Lung microvascular endothelial cell (primary cell): ENCODE measurements around the gene SUB1. TPM values are rescaled to one million over a fixed set of nuclear protein-coding genes. Genes with fewer than 3 reads are reported as not detected.
"Not testable (repeated sequence)": the region's sequence is repeated elsewhere in the genome, so short reads cannot be mapped to it uniquely, and the experiment has no call there.

Experiments
- DNase-seq, 2 donors: peaks; one replicate each; pipeline versions ENCODE4 v3.0.0 to v3.0.0-alpha.2; 2010; ENCODE audit warnings: low read depth in 2 of 2
- total RNA-seq: library from RNA; depleted of rRNA; stranded (reverse); fragments of >200 nt; gene quantifications from 2 replicates; pipeline ENCODE4 v1.2.1, GENCODE V29; 2014

Gene SUB1
- total RNA-seq, 1 donor from 2014 or later, result 62.7 TPM

DNA sequence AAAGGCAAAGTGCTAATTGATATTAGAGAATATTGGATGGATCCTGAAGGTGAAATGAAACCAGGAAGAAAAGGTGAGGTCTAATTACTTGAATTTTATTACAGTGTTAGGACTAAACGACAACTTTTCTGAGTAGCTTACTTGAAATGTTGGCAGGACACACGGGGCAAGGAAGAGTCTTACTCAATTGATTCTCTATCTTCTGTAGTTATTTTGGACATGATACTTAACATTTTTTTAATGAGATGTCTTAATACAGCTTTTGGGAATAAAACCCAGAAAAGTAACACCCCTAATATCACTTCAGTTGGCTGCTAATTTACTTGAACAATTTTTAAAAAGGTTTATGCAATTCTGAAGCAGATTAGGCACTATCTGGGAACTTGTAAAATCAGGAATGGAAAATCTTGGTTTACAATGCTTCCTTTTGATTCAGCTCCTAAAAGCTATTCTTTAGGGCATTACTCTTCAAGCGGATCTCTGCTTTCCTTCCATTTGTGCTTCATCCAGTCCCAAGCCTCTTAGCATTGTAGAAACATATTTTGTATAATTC, 13.7 kb downstream of the SUB1 start:
- DNase-seq, result no peak

DNA sequence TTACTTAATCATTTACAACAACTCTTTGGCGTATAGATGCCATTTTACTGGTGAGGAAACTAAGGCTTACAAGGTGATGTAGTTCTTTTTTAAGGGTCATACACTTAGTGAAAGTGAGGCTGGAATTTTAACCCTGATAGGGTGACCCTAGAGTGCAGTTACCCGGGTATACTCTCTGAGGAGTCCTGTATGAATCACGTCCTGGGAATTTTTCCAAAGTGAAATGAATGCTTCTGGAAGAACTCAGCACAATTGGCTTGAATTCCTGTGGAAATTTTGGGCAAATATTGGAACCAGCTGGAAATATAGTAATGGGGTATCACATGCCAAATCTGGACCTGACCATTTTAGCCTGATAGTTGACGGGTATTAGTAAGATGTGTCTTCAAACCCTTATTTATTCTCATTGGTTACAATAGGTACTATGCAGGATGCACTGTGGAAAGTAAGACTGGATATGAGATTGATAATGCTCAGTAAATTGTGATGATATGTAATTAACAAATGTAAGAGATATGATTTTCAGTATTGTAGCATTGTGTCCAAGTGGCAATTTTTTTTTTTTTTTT, 14.8 kb downstream of the SUB1 start:
- peak; percentile 30 to 74 for DNase-seq

DNA sequence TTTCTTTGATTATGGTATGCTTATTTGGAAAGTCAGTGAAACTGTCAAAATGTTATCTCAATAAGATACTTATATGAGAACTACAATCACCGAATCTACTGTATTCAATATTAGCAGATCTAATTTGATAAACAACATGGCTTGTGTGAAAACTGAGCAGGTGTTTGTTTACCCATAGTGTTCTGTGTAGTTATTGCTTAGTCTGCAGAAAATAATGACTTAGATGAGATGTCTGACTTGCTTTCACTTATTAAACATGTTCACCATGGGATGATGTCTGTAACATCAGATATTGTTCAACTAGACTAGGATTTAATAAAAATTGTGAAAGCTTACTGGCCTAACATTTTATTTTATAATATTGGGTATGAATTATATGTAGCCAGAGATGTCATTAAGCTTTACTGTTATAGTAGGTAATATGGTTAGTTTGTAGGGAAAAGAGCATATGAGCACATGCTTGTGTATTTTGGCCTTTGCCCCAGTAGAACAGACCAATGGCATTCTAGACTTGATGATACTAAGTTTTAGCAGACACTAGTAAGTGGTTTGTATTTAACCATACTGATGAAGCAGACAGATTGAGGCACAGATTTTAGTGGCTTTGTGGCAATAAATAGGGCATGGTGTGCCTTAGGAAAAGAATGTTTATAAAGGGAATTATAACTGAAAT, 16.4 kb downstream of the SUB1 start:
- DNase-seq, result no peak

DNA sequence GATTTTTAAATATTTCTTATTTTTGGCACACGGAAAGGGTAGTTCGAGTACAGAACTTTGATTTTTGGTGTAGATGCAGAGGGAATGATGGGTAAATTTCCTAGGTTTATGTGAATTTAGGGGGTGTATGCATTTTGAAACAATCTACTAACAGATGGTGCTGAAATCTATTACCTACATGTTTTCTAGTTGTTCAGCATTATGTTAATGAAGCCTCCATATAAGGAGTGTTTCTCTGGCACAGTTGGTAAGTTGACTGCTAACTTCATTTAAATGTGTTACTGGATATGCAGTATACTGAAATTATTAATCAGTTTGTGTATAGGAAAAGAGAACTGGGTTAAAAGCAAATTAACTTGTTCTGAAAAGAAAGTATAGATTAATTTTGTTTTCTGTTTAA, 17.5 kb downstream of the SUB1 start:
- no peak for DNase-seq

DNA sequence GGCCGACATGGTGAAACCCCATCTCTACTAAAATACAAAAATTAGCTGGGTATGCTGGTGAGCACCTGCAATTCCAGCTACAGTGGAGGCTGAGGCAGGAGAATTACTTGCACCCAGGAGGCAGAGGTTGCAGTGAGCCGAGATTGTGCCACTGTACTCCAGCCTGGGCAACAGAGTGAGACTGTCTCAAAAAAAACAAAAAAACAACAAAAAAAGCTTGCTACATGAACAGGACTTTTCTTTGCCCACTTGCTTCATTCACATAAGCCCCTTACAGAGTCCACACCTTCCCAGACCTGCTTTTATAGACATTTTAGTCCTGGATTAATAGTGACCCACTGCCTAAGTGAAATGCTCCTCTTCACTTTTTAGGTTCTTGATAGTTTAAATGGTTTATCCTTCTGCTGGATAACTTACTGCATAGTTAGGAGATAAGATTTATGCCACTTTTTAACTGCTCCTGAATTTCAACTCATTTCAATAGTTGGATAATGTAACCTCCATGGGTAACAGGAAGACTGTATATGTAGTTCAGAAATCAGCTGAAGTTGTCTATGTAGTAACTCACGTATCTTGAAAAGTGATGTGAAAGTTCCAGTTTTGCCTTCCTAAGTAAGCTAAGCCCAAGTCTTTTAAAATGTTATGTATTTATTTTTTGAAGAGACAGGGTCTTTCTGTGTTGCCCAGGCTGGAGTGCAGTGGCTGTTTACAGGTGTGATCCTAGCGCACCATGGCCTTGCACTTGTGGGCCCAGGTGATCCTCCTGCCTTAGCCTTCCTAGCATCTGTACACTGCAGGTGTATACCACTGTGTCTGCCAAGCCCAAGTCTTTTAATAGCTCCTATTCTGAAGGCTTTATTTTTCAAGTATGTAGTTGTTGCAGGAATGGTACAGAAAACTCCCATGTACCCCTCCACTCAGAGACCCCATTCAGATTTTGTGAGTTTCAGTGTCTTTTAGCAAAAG, 19.7 kb downstream of the SUB1 start:
- DNase-seq, result no peak

DNA sequence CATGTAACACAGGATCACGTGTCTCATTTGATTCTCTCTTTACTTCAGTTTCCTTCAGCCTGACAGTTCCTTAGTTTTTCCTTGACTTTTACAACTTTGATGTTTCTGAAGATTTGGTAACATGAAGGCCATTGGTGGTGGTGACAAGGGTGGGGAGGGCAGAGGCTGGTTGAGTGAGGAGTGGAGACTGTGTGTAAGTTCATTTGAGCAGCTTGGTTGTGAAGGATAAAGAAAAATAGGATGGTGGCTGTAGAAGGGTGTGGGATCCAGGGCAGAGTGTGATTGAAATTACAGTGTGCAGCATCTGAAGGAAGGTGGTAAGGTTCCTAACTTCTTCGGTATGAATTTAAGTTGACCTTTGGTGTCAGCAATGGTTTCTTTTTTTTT, 20.4 kb downstream of the SUB1 start:
- no peak for DNase-seq

DNA sequence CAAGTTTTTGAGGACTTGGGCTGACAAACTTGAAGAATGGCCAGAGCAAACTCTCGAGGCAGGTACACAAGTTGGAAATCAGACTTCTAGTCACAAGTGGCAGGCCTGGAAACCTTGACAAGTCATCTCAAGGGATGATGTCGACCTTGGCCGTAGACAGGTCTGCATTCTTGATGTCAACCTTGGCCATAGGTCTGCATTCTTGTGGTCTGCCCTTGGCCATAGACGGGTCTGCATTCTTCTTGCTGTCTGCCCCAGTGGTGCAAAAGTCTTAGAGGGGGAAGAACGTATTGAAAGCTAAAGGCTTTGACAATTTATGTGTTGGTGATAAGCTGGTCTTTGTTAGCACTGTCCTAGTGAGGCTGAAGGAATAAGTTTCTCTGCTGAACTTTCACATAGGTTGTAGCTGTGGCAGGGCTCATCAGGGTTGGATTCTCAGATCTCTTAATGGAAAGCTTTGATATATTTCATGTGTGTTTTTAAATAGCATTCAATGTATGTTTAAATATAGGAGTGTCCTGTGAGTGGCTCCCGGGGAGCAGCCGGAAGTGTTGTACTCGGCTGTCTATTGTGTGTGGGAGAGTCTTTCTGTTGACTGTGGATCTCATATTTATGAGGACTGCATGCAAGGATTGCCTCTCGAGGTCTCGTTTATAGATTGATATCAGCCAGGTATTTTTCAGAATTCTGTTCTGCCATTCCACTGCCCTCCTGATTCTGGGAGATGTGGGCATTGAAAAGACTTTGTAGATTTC, 27.0 kb downstream of the SUB1 start:
- peak in 1 of 2 donors; percentile 19 for DNase-seq

DNA sequence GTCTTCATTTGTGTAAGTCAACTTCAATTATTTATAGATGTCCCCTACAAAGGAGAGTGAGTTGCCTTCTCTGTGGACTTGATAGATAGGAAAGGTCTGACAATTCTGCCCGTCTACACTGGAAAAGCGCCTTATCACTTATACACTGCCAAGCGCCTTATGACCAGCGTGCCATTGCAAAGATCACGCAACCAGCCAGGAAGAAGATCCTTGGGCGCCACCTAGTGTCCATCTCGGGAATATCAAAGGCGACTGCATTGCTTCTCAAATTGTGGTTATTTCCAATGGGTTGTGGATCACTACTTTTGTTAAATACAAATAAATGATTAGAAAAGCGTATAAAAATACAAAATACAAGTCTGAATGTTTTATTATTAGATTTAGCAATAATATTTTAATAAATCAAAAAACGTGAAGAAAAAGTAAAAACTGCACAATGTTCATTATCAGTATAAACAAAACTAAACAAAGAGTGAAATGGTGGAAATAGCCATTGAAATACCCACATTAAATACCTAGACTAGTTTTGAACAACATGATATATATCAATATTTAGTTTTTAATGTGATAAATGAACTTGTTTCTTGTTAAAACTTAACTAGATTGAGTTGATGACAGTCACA, 27.8 kb downstream of the SUB1 start:
- DNase-seq, result peak; percentile 79 to 82

DNA sequence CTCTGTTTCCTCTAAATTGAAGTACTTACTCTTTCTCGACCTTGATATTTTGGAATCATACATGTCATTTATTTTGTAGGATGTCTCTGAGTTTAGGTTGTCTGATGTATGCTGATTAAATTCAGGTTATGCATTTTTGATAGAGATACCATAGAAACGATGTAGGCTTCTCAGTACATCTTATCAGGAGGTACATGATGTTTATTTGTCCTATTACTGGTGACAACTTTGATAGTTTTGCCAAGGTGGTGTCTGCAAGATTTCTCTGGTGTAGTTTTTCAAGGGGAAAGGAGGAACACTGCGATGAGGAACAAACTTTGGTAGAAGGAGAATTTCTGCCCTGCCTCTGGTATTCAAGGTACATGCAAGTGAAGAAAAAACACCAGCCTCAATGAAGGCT, 29.9 kb downstream of the SUB1 start:
- DNase-seq, result no peak

DNA sequence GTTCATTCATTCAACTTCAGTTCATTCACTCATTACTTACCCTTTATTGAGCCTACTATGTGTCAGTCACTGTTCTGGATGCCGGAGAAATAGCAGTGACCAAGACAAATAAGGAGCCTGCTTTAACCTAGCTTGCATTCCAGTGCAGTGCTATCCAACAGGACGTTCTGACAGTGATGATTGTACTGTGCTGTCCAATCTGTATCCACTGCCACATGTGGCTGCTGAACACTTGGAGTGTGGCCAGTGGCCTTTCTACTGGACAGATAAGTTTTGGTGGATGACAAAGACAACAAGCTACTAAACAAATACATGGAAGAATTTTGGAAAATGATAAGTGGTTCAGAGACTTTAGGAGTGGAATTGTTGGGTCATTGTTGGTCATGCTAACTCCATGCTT, 33.6 kb downstream of the SUB1 start:
- DNase-seq, result no peak

DNA sequence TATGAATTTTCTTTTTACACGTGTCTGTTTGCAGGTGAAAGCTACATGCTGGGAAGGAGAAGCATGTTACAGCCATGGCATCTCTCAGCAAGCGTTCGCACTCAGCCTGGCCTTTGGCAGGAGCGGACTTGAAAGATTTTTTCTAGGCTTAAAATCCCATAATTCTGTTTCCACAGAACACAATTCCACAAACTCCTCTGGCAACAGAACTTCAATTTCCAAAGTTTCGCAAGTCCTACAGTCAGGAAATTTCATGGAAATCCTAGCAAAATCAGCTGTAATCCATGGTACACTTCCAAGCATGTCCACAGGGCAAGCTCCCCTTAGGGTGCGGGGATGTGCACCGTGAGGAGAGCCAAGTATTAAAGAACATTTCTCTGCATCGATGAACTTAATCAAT, 35.9 kb downstream of the SUB1 start:
- DNase-seq, result no peak

DNA sequence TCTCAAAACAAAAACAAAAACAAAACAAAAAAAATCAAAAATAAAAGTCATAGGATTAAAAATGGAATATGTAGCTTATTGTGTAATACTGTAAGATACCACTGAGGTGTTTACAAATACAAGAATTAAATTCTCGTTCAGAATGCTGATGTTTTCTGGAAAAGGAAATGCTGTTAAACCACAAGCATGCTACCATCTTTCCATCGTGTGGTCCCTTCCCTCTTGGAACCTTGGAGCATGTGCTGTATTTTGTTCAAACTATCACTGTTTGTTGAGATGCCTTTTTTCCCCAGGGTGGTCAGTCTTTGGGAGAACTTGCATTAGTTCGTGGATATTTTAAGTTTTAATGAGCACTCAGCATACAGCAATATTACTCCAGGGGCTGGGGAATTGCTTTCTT, 39.7 kb downstream of the SUB1 start:
- no peak for DNase-seq

DNA sequence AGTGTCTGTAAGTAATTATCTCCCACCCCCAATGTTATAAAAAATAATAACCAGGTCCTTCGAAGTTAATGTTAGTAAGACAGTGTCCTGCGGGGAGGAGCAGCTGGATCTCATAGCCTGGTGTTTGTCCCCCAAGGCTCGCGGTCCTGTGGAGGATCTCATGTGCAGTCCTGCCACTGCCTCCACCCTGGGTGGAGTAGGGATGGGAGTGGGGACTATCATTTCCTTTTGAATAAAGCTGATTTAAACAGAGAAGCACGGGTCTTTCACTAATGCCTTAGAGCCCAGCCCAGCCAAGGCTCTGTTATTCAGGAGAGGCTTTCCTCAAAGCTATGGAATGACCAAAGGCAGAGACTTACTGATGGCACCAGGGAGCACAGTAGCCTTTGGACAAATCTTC, 40.2 kb downstream of the SUB1 start:
- no peak for DNase-seq

DNA sequence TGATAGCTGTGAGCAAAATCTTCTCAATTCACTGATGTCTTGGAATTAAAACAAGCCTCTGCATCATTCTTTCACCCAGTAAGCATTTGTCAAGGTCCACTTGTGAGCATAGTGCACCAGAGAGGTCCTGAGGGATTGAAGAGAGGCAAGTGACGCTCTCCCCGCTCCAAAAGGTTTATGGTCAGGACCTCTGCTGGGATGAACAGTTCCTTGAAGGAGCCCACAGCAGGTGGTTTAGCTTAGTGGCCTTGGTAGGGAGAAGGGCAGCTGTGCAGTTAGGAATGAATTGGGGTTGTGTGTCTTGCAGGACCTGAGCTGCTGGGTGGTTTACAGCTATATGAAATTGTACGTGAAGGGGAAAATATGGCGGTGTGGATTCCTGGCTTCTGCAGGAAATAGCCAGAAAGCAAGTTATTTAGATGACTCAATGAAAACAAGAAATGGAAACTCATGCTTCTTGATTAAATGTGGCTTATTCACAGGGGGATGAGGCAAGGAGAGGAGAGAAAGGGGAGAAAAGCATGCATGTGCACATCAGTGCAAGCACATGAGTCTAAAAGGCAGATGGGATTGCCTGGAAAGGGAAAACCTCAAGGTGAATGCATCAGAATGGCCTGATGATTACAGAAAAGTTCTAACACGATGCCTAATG, 42.0 kb downstream of the SUB1 start:
- DNase-seq, result no peak

DNA sequence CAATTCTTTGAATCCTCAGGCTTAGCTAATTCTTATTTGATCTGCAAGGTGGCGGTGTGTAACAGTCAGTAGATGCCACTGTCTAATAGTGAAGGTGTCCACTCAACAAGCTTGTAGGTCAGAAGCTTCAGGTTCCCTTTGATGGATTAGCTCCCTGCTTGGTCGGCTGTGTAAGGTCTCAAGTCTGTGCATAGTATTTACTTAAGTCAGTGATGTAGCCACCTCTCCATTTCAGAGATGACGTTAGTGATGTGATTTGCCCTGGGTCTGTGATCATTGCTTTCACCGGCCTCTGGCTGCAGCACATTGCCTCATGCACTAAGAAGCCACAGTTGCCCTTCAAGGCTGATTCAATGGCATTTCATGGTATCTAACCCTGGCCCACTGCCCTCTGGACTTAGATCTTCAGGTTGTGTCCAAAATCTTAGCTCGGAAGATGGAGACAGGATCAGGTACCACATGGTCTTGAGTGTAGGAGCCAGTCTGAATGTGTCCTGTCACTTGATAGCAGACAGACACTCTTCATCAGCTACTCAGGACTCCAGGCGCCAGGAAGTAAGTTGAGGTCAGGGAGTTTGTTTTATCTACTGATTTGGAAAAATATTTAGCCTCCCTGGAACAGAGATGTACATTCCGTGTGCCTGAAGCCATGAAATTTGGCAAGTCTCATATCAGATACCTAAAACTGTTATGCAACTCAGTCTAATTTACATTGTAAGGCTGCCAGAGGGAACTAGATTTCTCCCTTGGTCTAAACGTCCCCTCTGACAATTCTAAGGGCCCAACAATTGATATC, 42.9 kb downstream of the SUB1 start:
- no peak for DNase-seq

DNA sequence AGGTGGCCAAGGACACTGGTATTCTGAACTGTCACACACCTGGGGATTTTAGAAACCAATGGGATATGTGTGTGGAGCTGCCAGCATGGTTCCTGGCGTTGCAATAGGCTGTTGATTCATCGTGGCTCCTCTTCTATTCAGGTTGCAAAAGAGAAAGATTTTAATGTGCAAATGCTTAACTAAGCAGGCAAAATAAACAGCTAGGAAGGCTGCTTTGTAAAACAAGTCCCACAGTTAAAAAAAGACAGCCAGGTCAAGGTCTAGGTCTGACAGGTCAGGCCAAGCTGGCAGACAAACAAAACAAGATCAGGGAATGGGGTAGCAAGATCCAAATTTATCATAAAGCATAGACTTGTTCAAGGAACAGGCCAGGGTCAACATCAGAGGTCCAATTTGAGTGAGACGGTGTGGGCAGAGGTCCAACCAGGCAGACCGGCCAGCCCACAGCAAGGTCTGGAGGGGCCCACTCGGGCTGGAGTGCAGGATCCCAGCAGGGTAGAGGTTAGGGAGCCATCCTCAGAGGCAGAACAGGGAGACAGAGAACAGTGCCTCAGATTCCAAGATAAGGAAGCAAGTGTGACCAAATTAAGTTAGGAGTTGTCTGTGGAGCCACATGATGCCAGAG, 45.6 kb downstream of the SUB1 start:
- no peak for DNase-seq

DNA sequence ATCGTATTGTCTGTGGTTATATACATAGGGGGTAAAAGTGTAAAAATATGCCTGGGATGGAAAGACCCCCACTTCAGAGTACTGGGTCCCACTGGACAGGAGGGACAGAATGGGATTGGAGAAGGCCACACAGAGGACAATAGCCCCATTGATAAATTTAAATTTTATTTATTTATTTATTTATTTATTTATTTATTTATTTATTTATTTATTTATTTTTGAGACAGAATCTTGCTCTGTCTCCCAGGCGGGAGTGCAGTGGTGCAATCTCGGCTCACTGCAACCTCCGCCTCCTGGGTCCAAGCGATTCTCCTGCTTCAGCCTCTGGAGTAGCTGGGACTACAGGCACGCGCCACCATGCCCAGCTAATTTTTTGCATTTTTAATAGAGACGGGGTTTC, 47.7 kb downstream of the SUB1 start:
- DNase-seq, result not testable (repeated sequence)

DNA sequence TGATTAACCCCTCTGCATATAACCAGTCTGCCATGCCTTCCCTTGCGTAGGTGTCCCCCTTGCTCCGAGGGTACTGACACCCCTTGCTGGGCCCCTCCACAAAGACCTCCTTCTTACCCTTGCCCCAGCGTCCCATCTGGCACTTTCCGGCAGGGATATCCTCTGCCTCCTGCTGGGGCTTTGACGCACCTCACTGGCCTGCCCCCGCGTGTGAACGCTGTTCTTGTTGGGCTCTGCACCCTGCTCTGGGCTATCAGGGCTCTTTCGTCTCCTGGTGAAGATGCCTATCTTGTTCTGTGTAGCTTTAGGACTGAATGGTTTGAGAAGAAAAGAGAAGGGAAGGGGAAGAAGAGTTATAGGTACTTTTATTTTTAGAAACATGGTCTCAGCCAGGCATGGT, 53.0 kb downstream of the SUB1 start:
- no peak for DNase-seq

DNA sequence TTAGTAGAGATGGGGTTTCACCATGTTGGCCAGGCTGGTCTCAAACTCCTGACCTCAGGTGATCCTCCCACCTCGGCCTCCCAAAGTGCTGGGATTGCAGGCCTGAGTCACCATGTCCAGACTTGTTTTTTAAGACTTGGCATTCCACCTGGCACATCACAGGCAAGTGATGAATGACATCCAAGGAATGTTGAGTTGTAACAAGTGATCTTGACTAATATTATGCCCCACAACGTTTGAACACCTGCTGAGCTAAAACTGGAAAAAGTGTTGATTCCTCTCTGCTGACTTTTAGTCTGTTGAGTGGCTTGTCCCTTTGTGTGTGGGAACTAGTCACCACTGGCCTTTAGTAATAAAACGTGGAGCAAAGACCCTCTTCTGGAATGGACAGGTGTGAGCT, 54.6 kb downstream of the SUB1 start:
- DNase-seq, result no peak
